ENCODE measurements around the gene OR52I2.
A peak's percentile ranks its signal among the peaks of the same experiment; 100 is the strongest.

The OR52I2 gene

GRCh38 chr11:4636136-4636535, 54.6 kb downstream of the OR52I2 start:
- FAIRE-seq: no peak
- TF ChIP-seq CTCF (IDR thresholded peaks at IDR 0.05; ENCODE audit: insufficient read depth, missing control alignments): no peak

GRCh38 chr11:4636962-4637661, 55.6 kb downstream of the OR52I2 start, which contains the start of gene OR51D1:
TSS of gene OR51D1 (plus strand) at chr11:4637477. CDS start at chr11:4639791, 2,314 bp downstream.
- no peak for FAIRE-seq
- peak; percentile 86 for TF ChIP-seq CTCF (IDR thresholded peaks at IDR 0.05; ENCODE audit: insufficient read depth, missing control alignments)

More at GRCh38 chr11:4636136-4636535, 54.6 kb downstream of the OR52I2 start:
- no peak for DNase-seq (ENCODE audit: insufficient read length, low spot score)

GRCh38 chr11:4637662-4638047, 56.1 kb downstream of the OR52I2 start:
- TF ChIP-seq CTCF (IDR thresholded peaks at IDR 0.05; ENCODE audit: insufficient read depth, missing control alignments): no peak
- no peak for DNase-seq (ENCODE audit: insufficient read length, low spot score)
- FAIRE-seq: no peak

More at GRCh38 chr11:4636962-4637661, 55.6 kb downstream of the OR52I2 start, which contains the start of gene OR51D1:
- no peak for DNase-seq (ENCODE audit: insufficient read length, low spot score)

- no peak for TF ChIP-seq CTCF (IDR thresholded peaks at IDR 0.05; ENCODE audit: insufficient read depth, missing control alignments)
- FAIRE-seq (no peak), DNase-seq (ENCODE audit: insufficient read length, low spot score) (no peak)
These were observed 58.4 kb downstream of the OR52I2 start for GRCh38 chr11:4639931-4640330.

GRCh38 chr11:4641501-4641900, 60.0 kb downstream of the OR52I2 start:
- FAIRE-seq: no peak
- no peak for DNase-seq (ENCODE audit: insufficient read length, low spot score)
- TF ChIP-seq CTCF (IDR thresholded peaks at IDR 0.05; ENCODE audit: insufficient read depth, missing control alignments): no peak

GRCh38 chr11:4642043-4642442, 60.5 kb downstream of the OR52I2 start:
- no peak for DNase-seq (ENCODE audit: insufficient read length, low spot score)
- no peak for TF ChIP-seq CTCF (IDR thresholded peaks at IDR 0.05; ENCODE audit: insufficient read depth, missing control alignments)
- FAIRE-seq: no peak

Measured in D721Med (cell line).